Measurements from ENCODE around the gene KIAA0930.

The KIAA0930 gene

GRCh38 chr22:45216133-45217003 is 24.3 kb downstream of the KIAA0930 start:
- DNase-seq: no peak

DNA sequence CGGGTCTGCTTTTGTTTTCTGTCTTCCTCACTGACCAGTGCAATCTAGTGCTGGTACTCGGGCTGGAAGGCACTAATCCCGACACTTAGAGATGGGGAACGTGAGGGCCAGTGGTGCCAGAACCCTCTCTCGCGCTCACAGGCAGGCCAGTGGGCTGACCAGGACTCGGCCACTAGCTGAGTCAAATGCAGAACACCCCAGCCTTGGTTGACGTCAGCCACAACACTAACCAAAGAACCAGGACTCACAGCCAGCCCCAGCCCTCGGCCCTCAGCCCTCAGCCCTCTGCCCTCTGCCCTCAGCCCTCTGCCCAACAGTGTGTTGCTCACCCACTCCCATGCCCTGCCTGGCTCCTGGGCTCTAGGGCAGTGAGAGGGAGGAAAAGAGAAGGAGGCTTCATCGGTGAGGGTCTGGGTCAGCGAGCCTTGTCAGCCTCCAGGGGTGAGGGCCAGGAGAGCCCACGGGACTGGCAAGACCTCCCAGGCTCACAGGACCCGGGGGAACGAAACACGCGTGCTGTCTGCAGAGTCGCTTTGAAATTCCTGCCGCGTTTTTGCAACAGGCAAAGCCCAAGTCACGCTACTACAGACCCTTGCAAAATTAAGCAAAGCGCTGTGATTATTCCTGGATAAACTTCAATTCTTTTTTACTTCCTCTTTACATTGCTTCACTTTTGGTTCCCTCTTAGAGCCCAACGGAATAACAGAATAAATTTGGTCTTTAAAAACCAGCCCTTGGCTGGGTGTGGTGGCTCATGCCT is 27.5 kb downstream of the KIAA0930 start:
- no peak for DNase-seq

DNA sequence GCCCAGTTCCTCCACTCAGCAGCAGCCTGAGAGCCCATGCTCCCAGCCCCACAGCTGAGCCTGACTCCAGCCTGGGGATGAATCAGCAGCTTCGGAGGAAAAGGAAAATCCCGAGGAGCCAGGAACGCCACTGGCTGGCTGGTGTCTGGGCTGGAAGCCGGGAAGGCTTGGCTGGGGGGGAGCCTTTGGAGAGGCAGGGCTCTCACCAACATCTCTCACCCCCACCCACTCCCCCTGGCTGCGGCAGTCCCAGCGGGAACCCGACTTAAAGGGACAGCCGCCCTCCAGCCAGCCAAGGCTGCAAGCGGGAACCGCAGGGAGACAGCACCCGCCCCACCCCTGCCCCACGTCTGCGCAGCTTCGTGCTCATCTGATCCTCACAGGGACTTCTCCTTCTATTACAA is 28.4 kb downstream of the KIAA0930 start:
- DNase-seq: no peak

DNA sequence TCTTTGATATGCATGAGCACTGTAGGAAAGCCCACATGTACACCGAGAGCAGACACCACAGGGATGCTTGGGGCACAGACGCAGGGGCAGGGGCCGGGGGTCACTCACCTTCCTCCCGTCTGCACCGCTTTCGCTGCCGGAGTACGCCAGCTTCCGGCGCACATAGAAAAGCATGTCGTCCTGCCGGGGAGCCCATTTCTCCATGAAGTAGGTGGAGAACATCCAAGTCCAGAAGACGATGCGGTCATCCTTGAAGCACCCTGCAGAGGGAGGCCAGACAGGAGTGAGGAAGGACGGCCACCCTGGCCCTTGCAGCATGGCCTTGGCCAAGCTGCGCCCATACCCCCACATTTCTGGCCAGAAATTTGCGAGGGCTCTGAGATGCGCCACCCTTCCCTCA is 28.8 kb downstream of the KIAA0930 start:
- DNase-seq: no peak

GRCh38 chr22:45211435-45211834 is 29.3 kb downstream of the KIAA0930 start:
- no peak for DNase-seq

DNA sequence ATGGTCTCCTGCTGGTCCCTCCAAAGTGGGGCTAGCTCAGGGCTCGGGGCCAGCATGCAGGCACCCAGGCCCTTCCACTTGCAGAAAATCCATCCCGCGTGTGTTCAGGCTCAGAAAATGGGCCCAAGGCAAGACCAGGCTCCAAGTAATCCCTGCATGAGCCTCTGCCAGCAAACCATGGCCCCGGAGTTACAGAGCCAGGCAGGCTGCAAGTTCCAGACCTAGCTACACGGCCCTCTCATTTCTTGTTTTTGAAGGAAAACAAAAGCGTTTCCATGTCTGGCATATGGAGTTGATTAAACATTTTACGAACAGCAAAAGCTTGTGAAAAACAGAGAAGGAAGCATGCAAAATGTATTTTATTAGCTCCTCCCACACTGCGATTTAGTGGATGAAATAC is 29.7 kb downstream of the KIAA0930 start:
- DNase-seq: no peak

DNA sequence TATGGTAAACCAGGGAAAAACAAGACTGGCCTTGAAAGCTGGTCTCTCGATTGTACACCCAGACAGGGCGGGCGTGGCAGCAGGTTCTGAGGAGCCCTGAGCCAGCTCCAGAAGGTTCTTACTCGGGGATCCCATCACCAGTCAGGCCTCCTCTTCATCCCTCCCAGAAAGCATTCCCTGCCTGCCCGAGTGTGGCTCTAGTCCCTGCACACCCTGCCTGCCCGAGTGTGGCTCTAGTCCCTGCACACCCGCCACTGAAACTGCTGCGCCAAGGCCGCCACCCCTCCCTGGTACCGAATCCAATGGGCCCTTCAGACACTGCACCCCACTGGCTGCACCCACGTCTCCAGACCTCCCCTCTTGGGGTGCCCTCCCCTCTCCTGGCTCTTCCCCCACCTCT is 30.1 kb downstream of the KIAA0930 start:
- no peak for DNase-seq

- DNase-seq: no peak
Observed at GRCh38 chr22:45210174-45210573, 30.5 kb downstream of the KIAA0930 start.

GRCh38 chr22:45208993-45209838 is 31.5 kb downstream of the KIAA0930 start:
- DNase-seq: peak; percentile 27

- no peak for DNase-seq
Observed at GRCh38 chr22:45208696-45208992, 32.0 kb downstream of the KIAA0930 start.

GRCh38 chr22:45207981-45208664 is 32.6 kb downstream of the KIAA0930 start:
- DNase-seq: no peak

GRCh38 chr22:45207533-45207932 is 33.2 kb downstream of the KIAA0930 start:
- DNase-seq: no peak

DNA sequence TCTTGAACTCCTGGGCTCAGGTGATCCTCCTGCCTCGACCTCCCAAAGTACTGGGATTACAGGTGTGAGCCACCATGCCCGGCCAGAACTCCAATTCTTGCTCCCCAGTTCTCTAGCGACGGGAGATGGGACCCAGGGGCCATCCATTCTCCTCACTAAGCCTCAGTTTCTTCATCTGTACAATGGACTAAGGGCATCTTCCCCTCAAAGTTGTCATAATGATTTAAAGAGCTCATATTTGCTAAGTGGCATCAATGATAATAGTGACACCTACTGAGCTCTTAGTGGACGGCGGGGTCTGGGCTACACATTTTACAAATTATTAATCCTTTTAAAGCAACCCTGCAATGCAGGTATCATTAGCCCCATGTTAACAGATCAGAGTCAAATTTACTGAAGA is 34.5 kb downstream of the KIAA0930 start:
- DNase-seq: no peak

- no peak for DNase-seq
Observed at GRCh38 chr22:45205276-45205925, 35.3 kb downstream of the KIAA0930 start.

GRCh38 chr22:45204819-45205218 is 35.9 kb downstream of the KIAA0930 start:
- DNase-seq: no peak

DNA sequence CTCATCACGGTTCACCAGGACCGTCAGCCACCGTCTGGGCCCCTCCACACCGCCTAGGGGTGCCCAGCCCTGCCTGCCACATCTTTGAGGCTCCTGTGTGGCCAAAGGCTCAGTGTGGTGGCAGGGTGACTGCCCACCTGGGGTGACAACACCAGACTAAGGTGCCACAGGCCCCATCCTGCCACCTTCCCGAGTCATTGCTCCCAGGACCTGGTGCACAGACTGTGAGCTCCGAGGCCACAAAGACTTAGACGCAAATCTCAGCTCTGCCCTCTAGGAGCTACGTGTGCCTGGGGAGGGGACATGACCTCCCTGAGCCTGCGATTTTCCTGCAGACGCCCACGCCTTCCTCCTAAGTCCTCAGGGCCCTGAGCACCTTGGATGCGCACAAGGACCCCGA is 36.5 kb downstream of the KIAA0930 start:
- DNase-seq: no peak

GRCh38 chr22:45203150-45203951 is 37.3 kb downstream of the KIAA0930 start:
- no peak for DNase-seq

GRCh38 chr22:45202333-45203149 is 38.2 kb downstream of the KIAA0930 start:
- DNase-seq: no peak

- DNase-seq: no peak
Observed at GRCh38 chr22:45201678-45202332, 38.9 kb downstream of the KIAA0930 start.
